ENCODE results near the gene PRAC2. TPM values are rescaled to one million over a fixed set of nuclear protein-coding genes. Genes with fewer than 3 reads are reported as not detected.
"Not testable (repeated sequence)": the region's sequence is repeated elsewhere in the genome, so short reads cannot be mapped to it uniquely, and the experiment has no call there.

The PRAC2 gene
- total RNA-seq, 4 donors from 2014 or later: not detected

GRCh38 chr17:48701864-48702532, 21.0 kb upstream of the PRAC2 start:
- no peaks in the 10 kb centered on the region for H3K36me3 ChIP-seq
- DNase-seq (no peak), ATAC-seq (no peak)
- peaks cover 38 to 63% (median 56%) of the 10 kb centered on the region in 3 donors for H3K27me3 ChIP-seq
- intact Hi-C loops (cut with DNase I; ENCODE audit: low total_unique reads): no loop called here
- TF ChIP-seq POLR2A (IDR thresholded peaks at IDR 0.05): no peak
- TF ChIP-seq, protein P1, sequence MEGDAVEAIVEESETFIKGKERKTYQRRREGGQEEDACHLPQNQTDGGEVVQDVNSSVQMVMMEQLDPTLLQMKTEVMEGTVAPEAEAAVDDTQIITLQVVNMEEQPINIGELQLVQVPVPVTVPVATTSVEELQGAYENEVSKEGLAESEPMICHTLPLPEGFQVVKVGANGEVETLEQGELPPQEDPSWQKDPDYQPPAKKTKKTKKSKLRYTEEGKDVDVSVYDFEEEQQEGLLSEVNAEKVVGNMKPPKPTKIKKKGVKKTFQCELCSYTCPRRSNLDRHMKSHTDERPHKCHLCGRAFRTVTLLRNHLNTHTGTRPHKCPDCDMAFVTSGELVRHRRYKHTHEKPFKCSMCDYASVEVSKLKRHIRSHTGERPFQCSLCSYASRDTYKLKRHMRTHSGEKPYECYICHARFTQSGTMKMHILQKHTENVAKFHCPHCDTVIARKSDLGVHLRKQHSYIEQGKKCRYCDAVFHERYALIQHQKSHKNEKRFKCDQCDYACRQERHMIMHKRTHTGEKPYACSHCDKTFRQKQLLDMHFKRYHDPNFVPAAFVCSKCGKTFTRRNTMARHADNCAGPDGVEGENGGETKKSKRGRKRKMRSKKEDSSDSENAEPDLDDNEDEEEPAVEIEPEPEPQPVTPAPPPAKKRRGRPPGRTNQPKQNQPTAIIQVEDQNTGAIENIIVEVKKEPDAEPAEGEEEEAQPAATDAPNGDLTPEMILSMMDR (IDR thresholded peaks at IDR 0.05 in 4 of 5, conservative IDR thresholded peaks at IDR 0.05 in 1 of 5): no peak
- no peaks in the 10 kb centered on the region for H3K9me3 ChIP-seq
- no peak overlapping the region for H3K27ac ChIP-seq
- no peaks in the 10 kb centered on the region for H3K4me1 ChIP-seq
- in situ Hi-C loops (cut with MboI; ENCODE audit: low sequenced_read_pairs in 4 of 4): loop anchor here in 1 of 4 donors (25.0 kb wide), 1 partner anchor 335 kb away; no protein-coding TSS in a partner anchor
- H3K4me3 ChIP-seq: no peak overlapping the region

DNA sequence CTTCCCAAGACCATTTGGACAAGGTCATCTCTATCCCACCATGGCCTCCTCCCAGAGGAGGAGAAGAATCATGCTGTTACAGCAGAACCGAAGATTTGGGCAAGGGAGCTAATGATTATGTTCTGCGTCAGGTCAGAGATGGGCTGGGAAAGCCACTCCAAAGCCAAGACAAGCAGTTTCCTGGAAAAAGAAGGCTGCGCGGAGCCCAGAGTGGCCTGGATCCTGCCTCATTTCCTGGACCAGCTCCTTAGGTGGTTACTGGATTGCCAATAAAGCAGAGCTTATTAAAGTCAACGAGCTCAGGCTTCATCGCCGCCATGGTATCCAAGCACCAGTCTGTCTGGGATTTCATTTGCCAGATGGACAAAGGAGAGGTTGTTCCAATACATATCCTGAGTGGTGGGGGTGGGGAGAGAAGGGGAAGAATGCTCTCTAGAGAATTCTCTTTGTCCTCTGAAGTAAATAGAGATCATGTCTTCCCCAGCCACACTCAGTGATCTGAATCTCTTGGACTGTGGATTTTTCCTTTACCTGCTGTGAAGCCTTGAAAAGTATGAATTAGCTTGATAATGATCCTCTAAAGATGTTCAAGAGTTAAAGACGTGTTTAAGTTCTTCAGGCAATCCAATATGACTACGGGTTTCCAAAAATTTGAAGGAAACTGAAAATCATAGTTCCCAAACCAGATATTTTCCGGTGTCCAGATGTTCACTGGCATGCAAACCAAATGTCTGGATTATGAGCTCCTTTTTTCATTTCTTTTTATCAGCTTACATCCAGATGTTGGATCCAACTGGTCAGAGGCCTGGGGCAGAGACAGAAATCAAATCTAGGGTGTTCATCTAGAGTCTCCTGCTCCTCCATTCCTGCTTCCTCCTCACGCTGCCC, 18.4 kb upstream of the PRAC2 start:
- Histone ChIP-seq H3K27ac (no peak overlapping the region), H3K4me1 (no peaks in the 10 kb centered on the region), H3K4me3 (no peak overlapping the region), H3K36me3 (no peaks in the 10 kb centered on the region), H3K9me3 (no peaks in the 10 kb centered on the region), H3K27me3 (peaks cover 57 to 68% (median 57%) of the 10 kb centered on the region in 3 donors)
- in situ Hi-C loops (cut with MboI; ENCODE audit: low sequenced_read_pairs in 4 of 4) (loop anchor here in 1 of 4 donors (25.0 kb wide), 1 partner anchor 333 kb away; no protein-coding TSS in a partner anchor), intact Hi-C loops (cut with DNase I; ENCODE audit: low total_unique reads) (no loop called here)
- ATAC-seq: no peak
- TF ChIP-seq, protein P1 (IDR thresholded peaks at IDR 0.05 in 4 of 5, conservative IDR thresholded peaks at IDR 0.05 in 1 of 5): no peak
- TF ChIP-seq POLR2A (IDR thresholded peaks at IDR 0.05): no peak
- DNase-seq: no peak

- Histone ChIP-seq H3K27me3 (peaks cover 80 to 82% (median 80%) of the 10 kb centered on the region in 3 donors), H3K4me1 (no peaks in the 10 kb centered on the region), H3K27ac (no peak overlapping the region), H3K9me3 (no peaks in the 10 kb centered on the region), H3K36me3 (no peaks in the 10 kb centered on the region), H3K4me3 (no peak overlapping the region)
- TF ChIP-seq, protein P1 (IDR thresholded peaks at IDR 0.05 in 4 of 5, conservative IDR thresholded peaks at IDR 0.05 in 1 of 5): no peak
- no peak for TF ChIP-seq POLR2A (IDR thresholded peaks at IDR 0.05)
- in situ Hi-C loops (cut with MboI; ENCODE audit: low sequenced_read_pairs in 4 of 4) (loop anchor here in 1 of 4 donors (25.0 kb wide), 1 partner anchor 326 kb away; no protein-coding TSS in a partner anchor), intact Hi-C loops (cut with DNase I; ENCODE audit: low total_unique reads) (no loop called here)
- no peak for ATAC-seq
- no peak for DNase-seq
Observed at GRCh38 chr17:48711128-48711527, 11.9 kb upstream of the PRAC2 start.

- Histone ChIP-seq H3K4me3 (no peak overlapping the region), H3K27ac (no peak overlapping the region), H3K27me3 (peaks cover 88 to 97% (median 91%) of the 10 kb centered on the region in 3 donors), H3K4me1 (peaks cover 0 to 10% of the 10 kb centered on the region in 2 donors), H3K36me3 (no peaks in the 10 kb centered on the region), H3K9me3 (no peaks in the 10 kb centered on the region)
- intact Hi-C loops (cut with DNase I; ENCODE audit: low total_unique reads) (no loop called here), in situ Hi-C loops (cut with MboI; ENCODE audit: low sequenced_read_pairs in 4 of 4) (loop anchor here in 1 of 4 donors (25.0 kb wide), 1 partner anchor 322 kb away; no protein-coding TSS in a partner anchor)
- ATAC-seq (no peak), DNase-seq (no peak)
- TF ChIP-seq, protein P1 (IDR thresholded peaks at IDR 0.05 in 4 of 5, conservative IDR thresholded peaks at IDR 0.05 in 1 of 5): no peak
- no peak for TF ChIP-seq POLR2A (IDR thresholded peaks at IDR 0.05)
Observed at GRCh38 chr17:48715496-48716399, 7.2 kb upstream of the PRAC2 start.

GRCh38 chr17:48716549-48716948, 6.4 kb upstream of the PRAC2 start:
- H3K4me3 ChIP-seq; H3K4me1 ChIP-seq; DNase-seq; intact Hi-C loops (cut with DNase I; ENCODE audit: low total_unique reads); H3K27ac ChIP-seq; H3K36me3 ChIP-seq; ATAC-seq; H3K9me3 ChIP-seq: not testable (repeated sequence)
- H3K27me3 ChIP-seq: peaks cover 88 to 97% (median 92%) of the 10 kb centered on the region in 3 donors
- in situ Hi-C loops (cut with MboI; ENCODE audit: low sequenced_read_pairs in 4 of 4): loop anchor here in 1 of 4 donors (25.0 kb wide), 1 partner anchor 321 kb away; no protein-coding TSS in a partner anchor
